Naive thymus-derived CD8-positive, alpha-beta T cell (primary cell): Measurements from ENCODE around the gene STRIP2. TPM values are rescaled to one million over a fixed set of nuclear protein-coding genes. Genes with fewer than 3 reads are reported as not detected.
"Not testable (repeated sequence)": the region's sequence is repeated elsewhere in the genome, so short reads cannot be mapped to it uniquely, and the experiment has no call there.

Experiments
- ATAC-seq, 2 donors: fragments of 150-1000 bp; cut with Tn5 transposase in 1 of 2; sonication (Bioruptor Pico), chemical (Tn5 transposase) in 1 of 2; 1 replicate in 1 of 2; 2 replicates in 1 of 2; pipeline ENCODE4 v1.10.0; 2021; ENCODE audit warnings: mild to moderate bottlenecking in 2 of 2, moderate library complexity in 2 of 2
- POLR2A ChIA-PET: fragments of 350-600 bp; sonication (Branson Sonifier 250); formaldehyde crosslinking; loops from one replicate; lab custom pipeline; 2021; ENCODE audit warnings: antibody characterized with exemption; lab: Charles Lee
- DNase-seq, 10 donors: peaks; one replicate each; pipeline versions ENCODE4 v3.0.0 to v3.0.0-alpha.2; 2020 to 2022
- H3K27ac Mint-ChIP-seq, 10 donors: one replicate each; pipeline ENCODE4 v1.8.0; 2020 to 2022; ENCODE audit warnings: mild to moderate bottlenecking in 10 of 10, mixed read lengths in 10 of 10, moderate library complexity in 4 of 10, inconsistent platforms in 1 of 10
- H3K27me3 Mint-ChIP-seq, 5 donors: one replicate each; pipeline ENCODE4 v1.8.0; 2021 to 2022; ENCODE audit warnings: mixed read lengths in 5 of 5
- H3K36me3 Mint-ChIP-seq, 3 donors: one replicate each; pipeline ENCODE4 v1.8.0; 2020 to 2022; ENCODE audit warnings: mixed read lengths in 3 of 3, mild to moderate bottlenecking in 2 of 3, inconsistent platforms in 1 of 3
- H3K4me1 Mint-ChIP-seq, 4 donors: one replicate each; pipeline ENCODE4 v1.8.0; 2021 to 2022; ENCODE audit warnings: mixed read lengths in 4 of 4
- H3K4me3 Mint-ChIP-seq, 10 donors: one replicate each; pipeline ENCODE4 v1.8.0; 2020 to 2022; ENCODE audit warnings: mild to moderate bottlenecking in 10 of 10, mixed read lengths in 10 of 10, moderate library complexity in 6 of 10, inconsistent platforms in 1 of 10
- H3K9me3 Mint-ChIP-seq, 9 donors: one replicate each; pipeline ENCODE4 v1.8.0; 2020 to 2022; ENCODE audit warnings: mixed read lengths in 9 of 9, mild to moderate bottlenecking in 3 of 9, inconsistent platforms in 1 of 9, moderate library complexity in 1 of 9
- polyA plus RNA-seq, 3 donors: library from polyadenylated mRNA; unstranded; fragments of 300-500 nt; fragmentation: Illumina TruSeq; gene quantifications; one replicate each; pipeline ENCODE4 v1.2.3, GENCODE V29; 2021
- total RNA-seq, 8 experiments: library from RNA in 2 of 8; stranded (reverse) in 2 of 8; gene quantifications; one replicate each; pipeline ENCODE4 v1.2.3 and lab custom pipeline; 2021 to 2026

The STRIP2 gene
- total and polyA plus RNA-seq, 5 experiments from 2014 or later, result 0.11 TPM; not detected in 4

DNA sequence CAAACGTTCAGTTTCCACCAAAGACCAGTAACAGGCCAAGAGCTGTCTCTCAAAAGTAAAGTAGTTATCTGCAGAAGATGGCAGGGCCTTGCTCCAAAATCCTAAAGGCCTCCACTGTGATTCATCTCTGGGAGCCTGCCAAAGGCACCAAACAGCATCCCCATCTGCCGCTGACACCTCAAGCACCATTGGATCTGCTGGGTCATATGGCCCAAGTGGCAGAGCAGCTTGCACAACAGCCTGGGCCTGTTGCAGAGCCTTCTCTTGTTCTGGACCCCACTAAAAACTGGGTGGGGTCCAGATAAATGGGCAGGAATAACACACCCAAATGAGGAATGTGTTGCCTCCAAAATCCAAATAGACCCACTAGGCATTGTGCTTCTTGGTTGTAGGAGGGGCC lies 12.7 kb downstream of the STRIP2 start:
- POLR2A ChIA-PET, H3K4me3 Mint-ChIP-seq, H3K4me1 Mint-ChIP-seq, ATAC-seq, H3K27me3 Mint-ChIP-seq, H3K27ac Mint-ChIP-seq, DNase-seq: not testable (repeated sequence)
- peaks cover 0 to 20% (median 8%) of the 10 kb centered on the region in 3 donors for H3K36me3 Mint-ChIP-seq
- peaks cover 0 to 15% (median 10%) of the 10 kb centered on the region in 9 donors for H3K9me3 Mint-ChIP-seq

DNA sequence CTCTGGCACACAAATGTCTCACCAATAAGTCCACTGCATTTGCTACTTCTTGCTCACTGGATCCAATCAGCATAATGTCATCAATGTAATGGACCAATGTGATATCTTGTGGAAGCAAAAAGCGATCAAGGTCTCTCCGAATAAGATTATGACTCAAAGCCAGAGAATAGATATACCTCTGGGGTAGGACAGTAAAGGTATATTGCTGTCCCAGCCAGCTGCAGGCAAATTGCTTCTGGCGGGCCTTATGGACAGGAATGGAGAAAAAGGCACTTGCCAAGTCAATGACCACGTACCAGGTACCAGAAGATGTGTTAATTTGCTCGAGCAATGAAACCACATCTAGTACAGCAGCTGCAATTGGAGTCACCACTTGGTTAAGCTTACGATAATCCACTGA lies 13.2 kb downstream of the STRIP2 start:
- H3K4me3 Mint-ChIP-seq, DNase-seq, POLR2A ChIA-PET, H3K27ac Mint-ChIP-seq, ATAC-seq, H3K27me3 Mint-ChIP-seq, H3K4me1 Mint-ChIP-seq: not testable (repeated sequence)
- peaks cover 0 to 20% (median 8%) of the 10 kb centered on the region in 3 donors for H3K36me3 Mint-ChIP-seq
- peaks cover 0 to 15% (median 10%) of the 10 kb centered on the region in 9 donors for H3K9me3 Mint-ChIP-seq

DNA sequence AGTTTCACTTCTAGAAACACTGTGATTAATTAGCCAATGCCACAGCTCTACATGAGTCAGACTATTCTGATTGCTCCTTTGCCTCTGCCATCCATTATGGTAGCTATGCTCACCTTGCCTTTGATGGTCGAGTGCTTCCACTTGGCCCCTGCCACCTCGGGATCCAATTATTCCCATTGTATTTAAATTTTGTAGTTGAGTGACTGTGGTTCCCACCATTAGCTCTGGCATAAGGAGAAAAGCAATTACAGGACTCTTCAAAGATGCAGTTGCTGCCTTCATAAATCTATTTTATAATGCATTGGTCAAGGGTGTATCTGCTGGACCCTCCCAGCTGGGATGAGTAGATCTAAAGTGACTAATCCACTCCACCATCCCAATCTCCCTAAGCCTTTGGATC lies 14.4 kb downstream of the STRIP2 start:
- H3K4me3 Mint-ChIP-seq, H3K27ac Mint-ChIP-seq, DNase-seq, H3K4me1 Mint-ChIP-seq, POLR2A ChIA-PET, H3K27me3 Mint-ChIP-seq, ATAC-seq: not testable (repeated sequence)
- H3K36me3 Mint-ChIP-seq, result peaks cover 0 to 20% (median 8%) of the 10 kb centered on the region in 3 donors
- peaks cover 0 to 15% (median 10%) of the 10 kb centered on the region in 9 donors for H3K9me3 Mint-ChIP-seq

- H3K27ac Mint-ChIP-seq, result no peak overlapping the region
- H3K27me3 Mint-ChIP-seq, result no peaks in the 10 kb centered on the region
These were observed 16.1 kb downstream of the STRIP2 start for GRCh38 chr7:129450295-129450694.

GRCh38 chr7:129452589-129453231 lies 18.5 kb downstream of the STRIP2 start:
- DNase-seq (no peak), ATAC-seq (no peak)
- H3K36me3 Mint-ChIP-seq, result peaks cover 0 to 14% (median 8%) of the 10 kb centered on the region in 3 donors
- no peak overlapping the region for H3K4me3 Mint-ChIP-seq
- peaks cover 0 to 15% (median 10%) of the 10 kb centered on the region in 9 donors for H3K9me3 Mint-ChIP-seq
- POLR2A ChIA-PET, result interaction anchor here (1.4 kb wide), 1 partner anchor 13 kb away, joined by 3 read pairs; no protein-coding TSS in a partner anchor
- peaks cover 0 to 2% (median under 1%) of the 10 kb centered on the region in 4 donors for H3K4me1 Mint-ChIP-seq
- H3K27me3 Mint-ChIP-seq, result no peaks in the 10 kb centered on the region
- H3K27ac Mint-ChIP-seq, result no peak overlapping the region

More at GRCh38 chr7:129450295-129450694, 16.1 kb downstream of the STRIP2 start:
- DNase-seq (no peak), ATAC-seq (no peak)
- H3K4me3 Mint-ChIP-seq, result no peak overlapping the region
- H3K4me1 Mint-ChIP-seq, result peaks cover 0 to 2% (median under 1%) of the 10 kb centered on the region in 4 donors
- peaks cover 0 to 20% (median 8%) of the 10 kb centered on the region in 3 donors for H3K36me3 Mint-ChIP-seq
- peaks cover 0 to 15% (median 10%) of the 10 kb centered on the region in 9 donors for H3K9me3 Mint-ChIP-seq
- POLR2A ChIA-PET, result no interaction called here

DNA sequence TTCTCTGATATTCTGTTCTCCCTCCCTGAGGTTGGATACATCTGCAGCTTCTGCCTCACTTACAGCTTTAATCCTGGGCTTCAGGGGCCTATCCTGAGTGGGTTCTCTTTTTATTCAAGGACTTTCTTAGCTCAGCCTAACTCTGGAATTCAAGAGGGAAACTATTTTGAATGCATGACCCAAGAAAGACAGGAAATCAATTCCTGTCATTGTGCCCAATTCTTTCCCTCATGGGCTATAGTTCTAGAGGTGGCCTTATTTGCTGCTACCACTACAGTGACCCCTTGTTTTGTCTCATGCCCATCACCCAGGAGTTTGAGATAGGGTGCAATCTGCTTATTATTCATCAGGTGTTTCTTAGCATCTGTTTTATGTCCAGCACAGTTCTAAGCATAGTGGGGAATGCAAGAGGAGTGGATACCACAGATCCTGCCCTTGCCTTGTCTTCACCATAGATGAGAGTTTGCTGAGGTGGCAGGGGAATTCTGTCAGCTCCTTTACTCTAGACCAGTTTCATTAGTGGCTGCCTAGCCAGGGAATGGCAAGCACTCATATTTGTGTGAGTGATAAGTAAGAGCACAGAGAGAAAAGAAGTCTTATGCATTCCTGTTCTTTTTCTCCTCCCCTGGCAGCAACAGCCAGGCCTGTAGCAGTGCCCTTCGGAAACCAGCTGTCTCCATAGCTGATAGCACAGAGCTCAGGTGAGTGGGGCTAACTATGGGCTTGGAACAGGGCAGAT lies 19.4 kb downstream of the STRIP2 start:
- no peaks in the 10 kb centered on the region for H3K27me3 Mint-ChIP-seq
- no peak overlapping the region for H3K4me3 Mint-ChIP-seq
- no peak for ATAC-seq
- no peak for DNase-seq
- H3K36me3 Mint-ChIP-seq, result peaks cover 0 to 11% (median 4%) of the 10 kb centered on the region in 3 donors
- H3K27ac Mint-ChIP-seq, result no peak overlapping the region
- peaks cover 0 to 2% (median under 1%) of the 10 kb centered on the region in 4 donors for H3K4me1 Mint-ChIP-seq
- POLR2A ChIA-PET, result interaction anchor here (1.4 kb wide), 1 partner anchor 14 kb away, joined by 3 read pairs; no protein-coding TSS in a partner anchor
- H3K9me3 Mint-ChIP-seq, result peaks cover 0 to 9% (median 7%) of the 10 kb centered on the region in 9 donors

DNA sequence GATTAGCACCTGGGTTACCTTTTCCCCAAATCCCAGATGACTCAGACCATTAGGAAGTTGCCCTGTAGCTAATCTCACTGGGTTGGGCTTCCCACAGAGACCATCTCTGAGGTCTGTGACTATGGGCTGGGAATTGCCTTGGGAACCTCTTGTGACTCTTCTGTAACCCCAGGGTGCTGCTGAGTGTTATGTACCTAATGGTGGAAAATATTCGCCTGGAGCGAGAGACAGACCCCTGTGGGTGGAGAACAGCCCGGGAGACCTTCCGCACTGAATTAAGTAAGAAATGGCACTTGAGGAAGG lies 20.0 kb downstream of the STRIP2 start:
- no peak overlapping the region for H3K4me3 Mint-ChIP-seq
- DNase-seq, result no peak
- H3K36me3 Mint-ChIP-seq, result peaks cover 0 to 6% (median 0%) of the 10 kb centered on the region in 3 donors
- peaks cover 0 to 4% (median 1%) of the 10 kb centered on the region in 9 donors for H3K9me3 Mint-ChIP-seq
- H3K4me1 Mint-ChIP-seq, result peaks cover 0 to 2% (median under 1%) of the 10 kb centered on the region in 4 donors
- POLR2A ChIA-PET, result no interaction called here
- no peak overlapping the region for H3K27ac Mint-ChIP-seq
- ATAC-seq, result no peak
- H3K27me3 Mint-ChIP-seq, result no peaks in the 10 kb centered on the region

- ATAC-seq (no peak), DNase-seq (no peak)
- Mint-ChIP-seq H3K4me1 (peaks cover 0 to 2% (median under 1%) of the 10 kb centered on the region in 4 donors), H3K27ac (no peak overlapping the region), H3K27me3 (no peaks in the 10 kb centered on the region), H3K4me3 (no peak overlapping the region), H3K36me3 (no peaks in the 10 kb centered on the region), H3K9me3 (peaks cover 0 to 1% (median 0%) of the 10 kb centered on the region in 9 donors)
- POLR2A ChIA-PET, result no interaction called here
These were observed 22.2 kb downstream of the STRIP2 start for GRCh38 chr7:129456421-129456820.

DNA sequence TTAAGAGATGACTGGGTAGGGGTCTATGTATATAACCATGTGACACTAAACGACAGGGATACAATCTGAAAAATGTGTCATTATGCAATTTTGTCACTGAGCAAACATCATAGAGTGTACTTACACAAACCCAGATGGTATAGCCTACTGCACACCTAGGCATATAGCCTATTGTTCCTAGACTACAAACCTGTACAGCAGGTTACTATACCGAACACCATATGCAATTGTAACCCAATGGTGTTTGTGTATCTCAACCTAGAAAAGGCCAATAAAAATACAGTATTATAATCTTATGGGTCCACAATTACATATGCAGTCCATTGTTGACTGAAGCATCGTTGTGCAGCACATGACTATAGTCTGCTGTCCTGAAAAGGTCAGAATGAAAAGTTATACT lies 22.9 kb downstream of the STRIP2 start:
- Mint-ChIP-seq H3K9me3 (peaks cover 0 to 1% (median 0%) of the 10 kb centered on the region in 9 donors), H3K4me3 (no peak overlapping the region), H3K27me3 (no peaks in the 10 kb centered on the region), H3K36me3 (no peaks in the 10 kb centered on the region), H3K27ac (no peak overlapping the region), H3K4me1 (peaks cover 0 to 2% (median under 1%) of the 10 kb centered on the region in 4 donors)
- POLR2A ChIA-PET, result no interaction called here
- DNase-seq (no peak), ATAC-seq (no peak)

GRCh38 chr7:129458171-129458570 lies 23.9 kb downstream of the STRIP2 start:
- Mint-ChIP-seq H3K27me3 (no peaks in the 10 kb centered on the region), H3K27ac (no peak overlapping the region), H3K4me3 (no peak overlapping the region), H3K9me3 (peaks cover 0 to 1% (median 0%) of the 10 kb centered on the region in 9 donors), H3K4me1 (peaks cover 0 to 2% (median under 1%) of the 10 kb centered on the region in 4 donors), H3K36me3 (no peaks in the 10 kb centered on the region)
- ATAC-seq, result no peak
- POLR2A ChIA-PET, result no interaction called here
- no peak for DNase-seq

GRCh38 chr7:129461809-129462208 lies 27.6 kb downstream of the STRIP2 start:
- DNase-seq (no peak), ATAC-seq (no peak)
- POLR2A ChIA-PET, result no interaction called here
- Mint-ChIP-seq H3K4me3 (no peak overlapping the region), H3K27ac (no peak overlapping the region), H3K27me3 (peaks cover 0 to 3% (median 0%) of the 10 kb centered on the region in 5 donors), H3K9me3 (no peaks in the 10 kb centered on the region), H3K36me3 (no peaks in the 10 kb centered on the region), H3K4me1 (peaks cover 0 to 2% (median 0%) of the 10 kb centered on the region in 4 donors)

- Mint-ChIP-seq H3K4me3 (no peak overlapping the region), H3K4me1 (peaks cover 0 to 2% (median 0%) of the 10 kb centered on the region in 4 donors), H3K27ac (no peak overlapping the region), H3K9me3 (no peaks in the 10 kb centered on the region), H3K36me3 (no peaks in the 10 kb centered on the region), H3K27me3 (peaks cover 0 to 3% (median 0%) of the 10 kb centered on the region in 5 donors)
- no peak for ATAC-seq
- POLR2A ChIA-PET, result no interaction called here
- DNase-seq, result no peak
These were observed 28.2 kb downstream of the STRIP2 start for GRCh38 chr7:129462420-129462819.

GRCh38 chr7:129464194-129464593 lies 30.0 kb downstream of the STRIP2 start:
- Mint-ChIP-seq H3K9me3 (no peaks in the 10 kb centered on the region), H3K27ac (no peak overlapping the region), H3K4me1 (peaks cover 0 to 2% (median 0%) of the 10 kb centered on the region in 4 donors), H3K27me3 (peaks cover 0 to 3% (median 0%) of the 10 kb centered on the region in 5 donors), H3K36me3 (no peaks in the 10 kb centered on the region), H3K4me3 (no peak overlapping the region)
- ATAC-seq (no peak), DNase-seq (no peak)
- POLR2A ChIA-PET, result no interaction called here
